Cardiac muscle cell (in vitro differentiated cells and primary cell): Measurements from ENCODE around the gene HSPBP1. TPM values are rescaled to one million over a fixed set of nuclear protein-coding genes. Genes with fewer than 3 reads are reported as not detected.

Experiments used
- DNase-seq, 2 donors: peaks; one replicate each; pipeline versions ENCODE4 v3.0.0 to v3.0.0-alpha.2; 2010 to 2017; ENCODE audit warnings: low read depth in 1 of 2, low spot score in 1 of 2
- H3K27ac ChIP-seq: fragments of 200-600 bp; sonication (generic); 2 replicates; pipeline ENCODE4 v1.5.1; 2016
- H3K27me3 ChIP-seq: fragments of 200-600 bp; sonication (generic); 2 replicates; pipeline ENCODE4 v1.6.0; 2016; ENCODE audit warnings: control low read depth
- H3K36me3 ChIP-seq: fragments of 200-600 bp; sonication (generic); 2 replicates; pipeline ENCODE4 v1.5.1; 2016; ENCODE audit warnings: control low read depth
- H3K4me1 ChIP-seq: fragments of 200-600 bp; sonication (generic); 2 replicates; pipeline ENCODE4 v1.8.1; 2017; ENCODE audit warnings: low read depth, mild to moderate bottlenecking, mixed run types
- H3K4me3 ChIP-seq: fragments of 200-600 bp; sonication (generic); 2 replicates; pipeline ENCODE4 v1.5.1; 2016; ENCODE audit warnings: mild to moderate bottlenecking
- H3K9me3 ChIP-seq: fragments of 200-600 bp; sonication (generic); 2 replicates; pipeline ENCODE4 v1.5.1; 2017; ENCODE audit warnings: low read depth, mild to moderate bottlenecking, control low read depth
- CTCF ChIP-seq: IDR thresholded peaks from 2 replicates; pipeline ENCODE4 v1.5.1; 2012; ENCODE audit warnings: low read depth, mild to moderate bottlenecking, low read length
- polyA plus RNA-seq: library from polyadenylated mRNA; unstranded; fragments of >200 nt; fragmentation: Nextera tagmentation; extraction: Ambion mirVana; gene quantifications from 2 replicates; pipeline ENCODE4 v1.2.1, GENCODE V29; 2016
- total RNA-seq: library from RNA; depleted of rRNA; stranded (reverse); fragments of >200 nt; gene quantifications from 2 replicates; pipeline ENCODE4 v1.2.3, GENCODE V29; 2016

HSPBP1 gene
- total and polyA plus RNA-seq, 2 experiments from 2014 or later = 47.2 to 123 TPM

GRCh38 chr19:55265173-55265572 is 14.7 kb downstream of the HSPBP1 start:
- TF ChIP-seq CTCF = no peak
- H3K27me3 ChIP-seq = no peaks in the 10 kb centered on the region
- H3K4me3 ChIP-seq = no peak overlapping the region
- no peak for DNase-seq
- H3K27ac ChIP-seq = no peak overlapping the region
- no peaks in the 10 kb centered on the region for H3K4me1 ChIP-seq
- H3K36me3 ChIP-seq = no peaks in the 10 kb centered on the region
- no peaks in the 10 kb centered on the region for H3K9me3 ChIP-seq

- peaks cover 4% of the 10 kb centered on the region for H3K4me1 ChIP-seq
- no peaks in the 10 kb centered on the region for H3K27me3 ChIP-seq
- no peak overlapping the region for H3K4me3 ChIP-seq
- TF ChIP-seq CTCF = no peak
- no peak overlapping the region for H3K27ac ChIP-seq
- no peaks in the 10 kb centered on the region for H3K36me3 ChIP-seq
- no peaks in the 10 kb centered on the region for H3K9me3 ChIP-seq
- no peak for DNase-seq
Measured at GRCh38 chr19:55264531-55264930, 15.4 kb downstream of the HSPBP1 start.

GRCh38 chr19:55262359-55262758 is 17.6 kb downstream of the HSPBP1 start:
- Histone ChIP-seq H3K27me3 (no peaks in the 10 kb centered on the region), H3K9me3 (no peaks in the 10 kb centered on the region), H3K4me1 (peaks cover 7% of the 10 kb centered on the region), H3K36me3 (no peaks in the 10 kb centered on the region), H3K27ac (no peak overlapping the region), H3K4me3 (no peak overlapping the region)
- no peak for DNase-seq
- no peak for TF ChIP-seq CTCF

GRCh38 chr19:55261671-55262126 is 18.2 kb downstream of the HSPBP1 start:
- TF ChIP-seq CTCF = no peak
- Histone ChIP-seq H3K4me3 (no peak overlapping the region), H3K27me3 (no peaks in the 10 kb centered on the region), H3K36me3 (no peaks in the 10 kb centered on the region), H3K4me1 (peaks cover 14% of the 10 kb centered on the region), H3K9me3 (no peaks in the 10 kb centered on the region), H3K27ac (no peak overlapping the region)
- DNase-seq = no peak

GRCh38 chr19:55259540-55260210 is 20.2 kb downstream of the HSPBP1 start:
- H3K9me3 ChIP-seq = no peaks in the 10 kb centered on the region
- peaks cover 15% of the 10 kb centered on the region for H3K4me1 ChIP-seq
- DNase-seq = no peak
- no peaks in the 10 kb centered on the region for H3K36me3 ChIP-seq
- peak overlapping the region; percentile 86 for H3K27ac ChIP-seq
- TF ChIP-seq CTCF = no peak
- peak overlapping the region; percentile 85 for H3K4me3 ChIP-seq
- no peaks in the 10 kb centered on the region for H3K27me3 ChIP-seq
